ENCODE results near the gene NKTR.

DNA sequence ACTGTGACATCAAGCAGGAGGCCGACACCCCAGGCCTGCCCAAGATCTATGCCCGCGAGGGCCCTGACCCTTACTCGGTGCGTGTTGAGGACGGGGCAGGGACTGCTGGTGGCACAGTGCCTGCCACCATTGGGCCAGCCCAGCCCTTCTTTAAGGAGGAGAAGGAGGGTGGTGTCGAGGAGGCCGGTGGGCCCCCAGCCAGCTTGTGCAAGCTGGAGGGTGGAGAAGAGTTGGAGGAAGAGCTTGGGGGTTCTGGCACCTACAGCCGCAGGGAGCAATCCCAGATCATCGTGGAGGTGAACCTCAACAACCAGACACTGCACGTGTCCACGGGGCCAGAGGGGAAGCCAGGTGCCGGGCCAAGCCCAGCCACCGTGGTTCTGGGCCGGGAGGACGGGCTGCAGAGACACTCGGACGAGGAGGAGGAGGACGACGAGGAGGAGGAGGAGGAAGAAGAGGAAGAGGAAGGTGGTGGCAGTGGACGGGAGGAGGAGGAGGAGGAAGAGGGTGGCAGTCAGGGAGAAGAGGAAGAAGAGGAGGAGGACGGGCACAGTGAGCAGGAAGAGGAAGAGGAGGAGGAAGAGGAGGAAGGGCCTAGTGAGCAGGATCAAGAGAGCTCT, 58.4 kb downstream of the NKTR start:
- TF ChIP-seq, protein P1, sequence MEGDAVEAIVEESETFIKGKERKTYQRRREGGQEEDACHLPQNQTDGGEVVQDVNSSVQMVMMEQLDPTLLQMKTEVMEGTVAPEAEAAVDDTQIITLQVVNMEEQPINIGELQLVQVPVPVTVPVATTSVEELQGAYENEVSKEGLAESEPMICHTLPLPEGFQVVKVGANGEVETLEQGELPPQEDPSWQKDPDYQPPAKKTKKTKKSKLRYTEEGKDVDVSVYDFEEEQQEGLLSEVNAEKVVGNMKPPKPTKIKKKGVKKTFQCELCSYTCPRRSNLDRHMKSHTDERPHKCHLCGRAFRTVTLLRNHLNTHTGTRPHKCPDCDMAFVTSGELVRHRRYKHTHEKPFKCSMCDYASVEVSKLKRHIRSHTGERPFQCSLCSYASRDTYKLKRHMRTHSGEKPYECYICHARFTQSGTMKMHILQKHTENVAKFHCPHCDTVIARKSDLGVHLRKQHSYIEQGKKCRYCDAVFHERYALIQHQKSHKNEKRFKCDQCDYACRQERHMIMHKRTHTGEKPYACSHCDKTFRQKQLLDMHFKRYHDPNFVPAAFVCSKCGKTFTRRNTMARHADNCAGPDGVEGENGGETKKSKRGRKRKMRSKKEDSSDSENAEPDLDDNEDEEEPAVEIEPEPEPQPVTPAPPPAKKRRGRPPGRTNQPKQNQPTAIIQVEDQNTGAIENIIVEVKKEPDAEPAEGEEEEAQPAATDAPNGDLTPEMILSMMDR (IDR thresholded peaks at IDR 0.05): no peak
- TF ChIP-seq POLR2A (IDR thresholded peaks at IDR 0.05): no peak

Measured in testis (tissue), 2 donors.